Measurements from ENCODE around the gene ENTPD2.

- TF ChIP-seq EP300 (IDR thresholded peaks at IDR 0.05; ENCODE audit: borderline replicate concordance) = no peak
- TF ChIP-seq, protein P1, sequence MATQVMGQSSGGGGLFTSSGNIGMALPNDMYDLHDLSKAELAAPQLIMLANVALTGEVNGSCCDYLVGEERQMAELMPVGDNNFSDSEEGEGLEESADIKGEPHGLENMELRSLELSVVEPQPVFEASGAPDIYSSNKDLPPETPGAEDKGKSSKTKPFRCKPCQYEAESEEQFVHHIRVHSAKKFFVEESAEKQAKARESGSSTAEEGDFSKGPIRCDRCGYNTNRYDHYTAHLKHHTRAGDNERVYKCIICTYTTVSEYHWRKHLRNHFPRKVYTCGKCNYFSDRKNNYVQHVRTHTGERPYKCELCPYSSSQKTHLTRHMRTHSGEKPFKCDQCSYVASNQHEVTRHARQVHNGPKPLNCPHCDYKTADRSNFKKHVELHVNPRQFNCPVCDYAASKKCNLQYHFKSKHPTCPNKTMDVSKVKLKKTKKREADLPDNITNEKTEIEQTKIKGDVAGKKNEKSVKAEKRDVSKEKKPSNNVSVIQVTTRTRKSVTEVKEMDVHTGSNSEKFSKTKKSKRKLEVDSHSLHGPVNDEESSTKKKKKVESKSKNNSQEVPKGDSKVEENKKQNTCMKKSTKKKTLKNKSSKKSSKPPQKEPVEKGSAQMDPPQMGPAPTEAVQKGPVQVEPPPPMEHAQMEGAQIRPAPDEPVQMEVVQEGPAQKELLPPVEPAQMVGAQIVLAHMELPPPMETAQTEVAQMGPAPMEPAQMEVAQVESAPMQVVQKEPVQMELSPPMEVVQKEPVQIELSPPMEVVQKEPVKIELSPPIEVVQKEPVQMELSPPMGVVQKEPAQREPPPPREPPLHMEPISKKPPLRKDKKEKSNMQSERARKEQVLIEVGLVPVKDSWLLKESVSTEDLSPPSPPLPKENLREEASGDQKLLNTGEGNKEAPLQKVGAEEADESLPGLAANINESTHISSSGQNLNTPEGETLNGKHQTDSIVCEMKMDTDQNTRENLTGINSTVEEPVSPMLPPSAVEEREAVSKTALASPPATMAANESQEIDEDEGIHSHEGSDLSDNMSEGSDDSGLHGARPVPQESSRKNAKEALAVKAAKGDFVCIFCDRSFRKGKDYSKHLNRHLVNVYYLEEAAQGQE (IDR thresholded peaks at IDR 0.05; ENCODE audit: low read depth) = no peak
- no peak for TF ChIP-seq TAF1 (IDR thresholded peaks at IDR 0.05; ENCODE audit: low read depth)
- TF ChIP-seq NFIC (IDR thresholded peaks at IDR 0.05) = no peak
- no peak for TF ChIP-seq YY1 (IDR thresholded peaks at IDR 0.05; ENCODE audit: low read depth)
- no peak for TF ChIP-seq CEBPB (IDR thresholded peaks at IDR 0.05)
- no peak for TF ChIP-seq TCF12 (IDR thresholded peaks at IDR 0.05; ENCODE audit: low read depth)
- no peak for TF ChIP-seq USF1 (IDR thresholded peaks at IDR 0.05)
- no peak for TF ChIP-seq CREB1 (IDR thresholded peaks at IDR 0.05; ENCODE audit: low read depth)
- no peak for TF ChIP-seq FOXM1 (IDR thresholded peaks at IDR 0.05; ENCODE audit: borderline replicate concordance, low read depth)
- TF ChIP-seq, protein P2, sequence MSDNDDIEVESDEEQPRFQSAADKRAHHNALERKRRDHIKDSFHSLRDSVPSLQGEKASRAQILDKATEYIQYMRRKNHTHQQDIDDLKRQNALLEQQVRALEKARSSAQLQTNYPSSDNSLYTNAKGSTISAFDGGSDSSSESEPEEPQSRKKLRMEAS (IDR thresholded peaks at IDR 0.05) = no peak
- TF ChIP-seq RAD21 (IDR thresholded peaks at IDR 0.05; ENCODE audit: low read depth) = no peak
- TF ChIP-seq EGR1 (IDR thresholded peaks at IDR 0.05) = no peak
Measured at GRCh38 chr9:137057545-137057944, 3.7 kb upstream of the ENTPD2 start.
